ENCODE results near the gene CCDC149. TPM values are rescaled to one million over a fixed set of nuclear protein-coding genes. Genes with fewer than 3 reads are reported as not detected.

The CCDC149 gene
- total RNA-seq, 1 experiment from 2014 or later, result 0.64 TPM

Small RNA genes lying within 50 kb of the gene (small RNA-seq; reads per million reads assigned to genes)
- gene AC006390.1, result not detected

Other genes with a start within 250 kb of the CCDC149 start
- gene SOD3, start 117.5 kb downstream of the CCDC149 start, total RNA-seq (2014; rRNA removed; shearing (Covaris generic)), result 0.07 TPM in 1 of 2 replicates, not detected in the other
- 0.67 and 1.8 TPM in 2 replicates for gene LGI2, start 117.9 kb upstream of the CCDC149 start, total RNA-seq (2014; rRNA removed; shearing (Covaris generic))
- 3.0 and 7.6 TPM in 2 replicates for gene SEPSECS, start 247.4 kb upstream of the CCDC149 start, total RNA-seq (2014; rRNA removed; shearing (Covaris generic))